ENCODE measurements around the gene TRA2B.

TRA2B gene

DNA sequence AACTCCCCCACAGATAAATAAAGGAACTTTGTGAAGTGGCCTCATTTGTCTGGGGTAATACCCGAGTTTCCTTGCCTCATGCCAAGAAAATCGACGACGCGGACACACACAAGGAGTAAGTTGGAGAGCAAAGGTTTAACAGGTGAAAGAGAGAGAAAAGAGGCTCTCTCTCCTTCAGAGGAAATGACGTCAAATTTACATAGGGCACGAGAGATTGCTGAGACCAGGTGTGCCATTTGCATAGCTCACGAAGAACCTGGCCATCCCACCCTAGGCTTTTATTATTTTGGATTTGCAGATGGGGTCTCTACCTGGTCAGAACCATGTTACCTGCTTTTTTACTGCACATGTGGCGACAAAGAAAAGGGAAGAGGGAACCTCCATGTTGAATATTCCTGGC lies 63.7 kb downstream of the TRA2B start:
- in situ Hi-C loops (cut with HindIII; ENCODE audit: low pct_unique_long_range_greater_than_20kb, low sequenced_read_pairs) = no loop called here
- TF ChIP-seq JUND (IDR thresholded peaks at IDR 0.05; ENCODE audit: low read depth) = no peak
- DNase-seq (ENCODE audit: low read depth in 1 of 2, low spot score in 1 of 2) = no peak

DNA sequence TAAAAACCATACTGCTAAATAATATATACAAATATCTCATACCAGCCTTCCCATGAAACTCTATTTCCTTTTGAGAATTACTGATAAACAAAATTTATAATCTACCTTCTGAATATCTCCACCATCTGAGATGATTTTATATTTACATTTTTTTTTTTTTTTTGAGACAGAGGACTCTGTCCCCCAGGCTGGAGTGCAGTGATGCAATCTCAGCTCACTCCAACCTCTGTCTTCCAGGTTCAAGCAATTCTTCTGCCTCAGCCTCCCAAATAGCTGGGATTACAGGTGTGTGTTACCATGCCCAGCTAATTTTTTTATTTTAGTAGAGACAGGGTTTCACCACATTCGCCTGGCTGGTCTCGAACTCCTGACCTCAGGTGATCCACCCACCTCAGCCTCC lies 70.2 kb downstream of the TRA2B start:
- in situ Hi-C loops (cut with HindIII; ENCODE audit: low pct_unique_long_range_greater_than_20kb, low sequenced_read_pairs) = no loop called here
- no peak for TF ChIP-seq JUND (IDR thresholded peaks at IDR 0.05; ENCODE audit: low read depth)
- DNase-seq (ENCODE audit: low read depth in 1 of 2, low spot score in 1 of 2) = no peak

DNA sequence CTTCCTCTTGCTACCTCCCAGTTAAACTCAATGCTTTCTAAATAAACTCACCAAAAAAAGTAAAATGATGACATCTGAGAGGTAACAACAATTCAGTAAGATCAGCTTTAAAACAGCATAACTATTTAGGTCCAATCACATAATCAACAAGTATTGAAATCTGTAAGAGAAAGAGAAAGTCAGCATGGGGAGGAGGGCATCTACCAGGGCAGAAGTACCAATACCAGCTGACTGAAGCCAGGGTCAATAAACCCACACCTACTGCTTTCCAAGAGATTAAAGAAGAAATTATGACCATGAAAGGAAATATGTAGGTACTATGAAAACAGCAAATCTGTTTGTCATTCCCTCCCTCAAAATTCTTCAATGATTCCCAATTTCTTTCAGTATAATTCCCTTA lies 70.8 kb downstream of the TRA2B start:
- in situ Hi-C loops (cut with HindIII; ENCODE audit: low pct_unique_long_range_greater_than_20kb, low sequenced_read_pairs) = no loop called here
- DNase-seq (ENCODE audit: low read depth in 1 of 2, low spot score in 1 of 2) = no peak
- TF ChIP-seq JUND (IDR thresholded peaks at IDR 0.05; ENCODE audit: low read depth) = no peak

DNA sequence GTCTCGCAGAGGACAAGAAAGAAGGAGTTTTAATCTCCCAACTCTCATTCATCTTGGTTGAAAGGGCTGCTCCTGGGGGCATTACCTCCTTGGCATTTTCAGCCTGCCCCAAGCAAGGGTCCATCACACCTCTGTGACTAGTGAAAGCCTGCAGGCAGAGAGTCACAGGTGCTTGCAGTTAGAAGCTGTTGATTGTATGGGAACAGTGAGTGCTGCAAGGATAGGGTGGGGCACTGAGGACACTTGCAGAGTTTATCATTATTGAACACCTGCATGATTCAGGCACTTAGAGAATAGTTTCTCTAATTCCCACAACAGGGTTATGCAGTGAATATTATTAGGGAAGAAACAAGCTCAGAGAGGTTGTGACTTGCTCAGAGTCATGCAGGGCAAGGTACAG lies 71.3 kb downstream of the TRA2B start:
- in situ Hi-C loops (cut with HindIII; ENCODE audit: low pct_unique_long_range_greater_than_20kb, low sequenced_read_pairs) = no loop called here
- no peak for DNase-seq (ENCODE audit: low read depth in 1 of 2, low spot score in 1 of 2)
- TF ChIP-seq JUND (IDR thresholded peaks at IDR 0.05; ENCODE audit: low read depth) = no peak

Measured in T47D (cell line).